H9 (cell line): Measurements from ENCODE around the gene VAMP3. TPM values are rescaled to one million over a fixed set of nuclear protein-coding genes. Genes with fewer than 3 reads are reported as not detected.

ENCODE experiments used
- DNase-seq: peaks from one replicate; pipeline ENCODE4 v3.0.0-alpha.2; 2017
- H2AFZ ChIP-seq: one replicate; pipeline ENCODE4 v1.6.1; 2013; ENCODE audit warnings: mild to moderate bottlenecking, low read length, control low read depth, moderate library complexity
- H2AK5ac ChIP-seq: 2 replicates; pipeline ENCODE4 v1.6.1; 2013; ENCODE audit warnings: low read length, control low read depth, mixed read lengths; ENCODE audit not compliant: insufficient read length
- H2BK120ac ChIP-seq: one replicate; pipeline ENCODE4 v1.6.1; 2013; ENCODE audit warnings: low read depth, mild to moderate bottlenecking, low read length, control low read depth, inconsistent platforms; ENCODE audit not compliant: poor library complexity, severe bottlenecking
- H2BK12ac ChIP-seq: 2 replicates; pipeline ENCODE4 v1.6.1; 2013; ENCODE audit warnings: low read length, control low read depth, mixed read lengths, low read depth; ENCODE audit not compliant: insufficient read length
- H2BK15ac ChIP-seq: 2 replicates; pipeline ENCODE4 v1.6.1; 2013; ENCODE audit warnings: low read depth, low read length, control low read depth
- H2BK20ac ChIP-seq: one replicate; pipeline ENCODE4 v1.6.1; 2013; ENCODE audit warnings: low read depth, mild to moderate bottlenecking, low read length, control low read depth, inconsistent platforms; ENCODE audit not compliant: poor library complexity, severe bottlenecking
- H2BK5ac ChIP-seq: 2 replicates; pipeline ENCODE4 v1.6.1; 2013; ENCODE audit warnings: low read length, control low read depth, mixed read lengths; ENCODE audit not compliant: insufficient read length
- H3K14ac ChIP-seq: 2 replicates; pipeline ENCODE4 v1.6.1; 2013; ENCODE audit warnings: low read length, control low read depth; ENCODE audit not compliant: insufficient read depth
- H3K18ac ChIP-seq: 2 replicates; pipeline ENCODE4 v1.6.1; 2013; ENCODE audit warnings: low read depth, mild to moderate bottlenecking, mixed read lengths, low read length, control low read depth; ENCODE audit not compliant: insufficient read length
- H3K23ac ChIP-seq: 2 replicates; pipeline ENCODE4 v1.6.1; 2013; ENCODE audit warnings: low read length, control low read depth, mixed read lengths, low read depth; ENCODE audit not compliant: insufficient read length
- H3K23me2 ChIP-seq: 2 replicates; pipeline ENCODE4 v1.6.1; 2013; ENCODE audit warnings: low read depth, mild to moderate bottlenecking, mixed read lengths, low read length, control low read depth; ENCODE audit not compliant: insufficient read length, poor library complexity, severe bottlenecking
- H3K27ac ChIP-seq: 2 replicates; pipeline ENCODE4 v1.5.1; 2013; ENCODE audit warnings: low read length, control low read depth, mixed read lengths, low read depth; ENCODE audit not compliant: insufficient read length
- H3K27me3 ChIP-seq: 2 replicates; pipeline ENCODE4 v1.6.1; 2013; ENCODE audit warnings: low read length, control low read depth, inconsistent platforms; ENCODE audit not compliant: insufficient read depth
- H3K4ac ChIP-seq: 2 replicates; pipeline ENCODE4 v1.6.1; 2013; ENCODE audit warnings: low read depth, mild to moderate bottlenecking, control low read depth, inconsistent platforms, low read length, moderate library complexity
- H3K4me1 ChIP-seq: 2 replicates; pipeline ENCODE4 v1.6.1; 2013; ENCODE audit warnings: low read length, control low read depth, inconsistent platforms; ENCODE audit not compliant: insufficient read depth
- H3K4me2 ChIP-seq: 2 replicates; pipeline ENCODE4 v1.6.1; 2013; ENCODE audit warnings: low read length, control low read depth, mixed read lengths; ENCODE audit not compliant: insufficient read length, insufficient read depth
- H3K56ac ChIP-seq: 2 replicates; pipeline ENCODE4 v1.6.1; 2013; ENCODE audit warnings: low read depth, mild to moderate bottlenecking, mixed read lengths, low read length, control low read depth; ENCODE audit not compliant: insufficient read length
- H3K79me1 ChIP-seq: 2 replicates; pipeline ENCODE4 v1.6.1; 2013; ENCODE audit warnings: low read depth, mild to moderate bottlenecking, moderate library complexity, low read length, control low read depth, inconsistent platforms; ENCODE audit not compliant: insufficient read depth, poor library complexity, severe bottlenecking
- H3K79me2 ChIP-seq: 2 replicates; pipeline ENCODE4 v1.6.1; 2013; ENCODE audit warnings: low read length, control low read depth, inconsistent platforms; ENCODE audit not compliant: insufficient read depth
- H3K9ac ChIP-seq: 2 replicates; pipeline ENCODE4 v1.6.1; 2013; ENCODE audit warnings: low read length, control low read depth, mixed read lengths; ENCODE audit not compliant: insufficient read length; ENCODE audit errors: extremely low read depth
- H3K9me3 ChIP-seq: one replicate; pipeline ENCODE4 v1.6.1; 2013; ENCODE audit warnings: low read depth, low read length, inconsistent platforms; ENCODE audit not compliant: control insufficient read depth
- H3T11ph ChIP-seq: one replicate; pipeline ENCODE4 v1.6.1; 2013; ENCODE audit warnings: mild to moderate bottlenecking, low read length, control low read depth, inconsistent platforms
- H4K20me1 ChIP-seq: one replicate; pipeline ENCODE4 v1.6.1; 2013; ENCODE audit not compliant: control insufficient read depth, insufficient read length, insufficient read depth
- H4K5ac ChIP-seq: 2 replicates; pipeline ENCODE4 v1.6.1; 2013; ENCODE audit warnings: low read depth, mild to moderate bottlenecking, mixed read lengths, low read length, control low read depth; ENCODE audit not compliant: insufficient read length
- H4K8ac ChIP-seq: replicated peaks from 2 replicates; pipeline ENCODE4 v1.6.1; 2013; ENCODE audit warnings: low read length, control low read depth, mixed read lengths, low read depth; ENCODE audit not compliant: insufficient read length
- H4K91ac ChIP-seq: 2 replicates; pipeline ENCODE4 v1.6.1; 2013; ENCODE audit warnings: low read depth, mild to moderate bottlenecking, moderate library complexity, mixed read lengths, low read length, control low read depth; ENCODE audit not compliant: insufficient read length
- H3K27ac Mint-ChIP-seq, 3 experiments: 2 replicates in 2 of 3; 3 replicates in 1 of 3; pipeline ENCODE4 v1.8.0; 2020 to 2021; ENCODE audit warnings: mixed read lengths in 3 of 3, mild to moderate bottlenecking in 1 of 3, moderate library complexity in 1 of 3
- H3K27me3 Mint-ChIP-seq: 2 replicates; pipeline ENCODE4 v1.8.0; 2021; ENCODE audit warnings: low read depth, mild to moderate bottlenecking, moderate library complexity, mixed read lengths
- H3K36me3 Mint-ChIP-seq, 3 experiments: 2 replicates in 2 of 3; 3 replicates in 1 of 3; pipeline ENCODE4 v1.8.0; 2020 to 2021; ENCODE audit warnings: low read depth in 3 of 3, mixed read lengths in 3 of 3; ENCODE audit not compliant: insufficient read depth in 1 of 3
- H3K4me1 Mint-ChIP-seq, 2 experiments: 2 replicates each; pipeline ENCODE4 v1.8.0; 2020; ENCODE audit warnings: mixed read lengths in 2 of 2
- H3K4me3 Mint-ChIP-seq, 2 experiments: 2 replicates in 1 of 2; 3 replicates in 1 of 2; pipeline ENCODE4 v1.8.0; 2020 to 2021; ENCODE audit warnings: mild to moderate bottlenecking in 2 of 2, mixed read lengths in 2 of 2, moderate library complexity in 1 of 2
- H3K9me3 Mint-ChIP-seq, 2 experiments: 2 replicates in 1 of 2; 3 replicates in 1 of 2; pipeline ENCODE4 v1.8.0; 2020; ENCODE audit warnings: mild to moderate bottlenecking in 2 of 2, mixed read lengths in 2 of 2, moderate library complexity in 1 of 2
- CTCF ChIP-seq: fragments of 200-600 bp; sonication (generic); conservative IDR thresholded peaks from 3 replicates; pipeline ENCODE4 v1.8.0; 2021; ENCODE audit warnings: antibody characterized with exemption, mild to moderate bottlenecking
- WGBS: extraction: QIAGEN DNeasy Blood & Tissue Kit; methylation state at CpG from one replicate; pipeline ENCODE4 v1.1.7; 2013; ENCODE audit warnings: missing lambda C conversion rate, low lambda C conversion rate, mixed read lengths; ENCODE audit not compliant: insufficient read length; ENCODE audit errors: extremely low coverage; 5-methylcytosine and 5-hydroxymethylcytosine counted together
- total RNA-seq: library from RNA; stranded (reverse); gene quantifications from 2 replicates; pipeline ENCODE4 v1.2.1, GENCODE V29; 2021

The VAMP3 gene
- total RNA-seq, 1 experiment from 2014 or later: 42.9 TPM

GRCh38 chr1:7753641-7754040, 17.5 kb upstream of the VAMP3 start:
- Histone ChIP-seq H2AFZ (no peak overlapping the region), H4K8ac (no peak overlapping the region), H3K9ac (no peak overlapping the region), H3T11ph (no peak overlapping the region), H3K18ac (no peak overlapping the region), H3K23me2 (no peaks in the 10 kb centered on the region), H4K91ac (no peak overlapping the region), H2BK20ac (no peak overlapping the region), H4K20me1 (no peaks in the 10 kb centered on the region), H3K14ac (no peak overlapping the region), H3K27me3 (no peaks in the 10 kb centered on the region), H3K56ac (no peak overlapping the region), H3K4me1 (peaks cover 5% of the 10 kb centered on the region; the same call in 1 of the 2 replicates), H3K79me1 (no peaks in the 10 kb centered on the region), H3K23ac (no peak overlapping the region), H2BK15ac (no peak overlapping the region), H3K4ac (no peak overlapping the region), H2AK5ac (no peak overlapping the region), H3K27ac (no peak overlapping the region), H3K9me3 (no peaks in the 10 kb centered on the region), H2BK12ac (no peak overlapping the region), H4K5ac (no peak overlapping the region), H2BK120ac (no peak overlapping the region), H3K79me2 (no peaks in the 10 kb centered on the region), H3K4me2 (no peak overlapping the region), H2BK5ac (no peak overlapping the region)
- Mint-ChIP-seq H3K4me1 (peaks cover 15 to 28% of the 10 kb centered on the region in 2 experiments), H3K36me3 (peaks cover 0 to 4% (median 0%) of the 10 kb centered on the region in 3 experiments; a peak in 2 of 7 replicates), H3K9me3 (no peaks in the 10 kb centered on the region; a peak in 1 of 5 replicates), H3K27ac (no peak overlapping the region), H3K27me3 (no peaks in the 10 kb centered on the region), H3K4me3 (no peak overlapping the region)
- no CpG with 5 or more reads among the region's 3 CpGs for WGBS
- DNase-seq: no peak
- TF ChIP-seq CTCF: no peak
